ENCODE measurements around the gene TCOF1. TPM values are rescaled to one million over a fixed set of nuclear protein-coding genes. Genes with fewer than 3 reads are reported as not detected.

Gene TCOF1
- total and polyA plus RNA-seq, 12 donors: 12.6 to 30.3 (median 20.8) TPM

DNA sequence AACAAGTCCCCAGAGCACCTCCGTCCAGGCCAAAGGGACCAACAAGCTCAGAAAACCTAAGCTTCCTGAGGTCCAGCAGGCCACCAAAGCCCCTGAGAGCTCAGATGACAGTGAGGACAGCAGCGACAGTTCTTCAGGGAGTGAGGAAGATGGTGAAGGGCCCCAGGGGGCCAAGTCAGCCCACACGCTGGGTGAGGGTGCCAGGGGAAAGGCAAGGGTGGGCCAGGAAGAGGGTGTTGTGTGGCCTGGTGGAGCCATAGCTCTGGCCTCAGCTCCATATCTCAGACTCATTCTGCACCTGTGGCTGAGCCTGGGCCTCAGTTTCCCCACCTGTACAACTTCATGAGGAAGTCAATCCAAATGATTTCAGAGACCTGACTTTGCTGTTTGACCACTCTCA lies 34.5 kb downstream of the TCOF1 start:
- TF ChIP-seq POLR2A (IDR thresholded peaks at IDR 0.05): no peak
- TF ChIP-seq, protein P1, sequence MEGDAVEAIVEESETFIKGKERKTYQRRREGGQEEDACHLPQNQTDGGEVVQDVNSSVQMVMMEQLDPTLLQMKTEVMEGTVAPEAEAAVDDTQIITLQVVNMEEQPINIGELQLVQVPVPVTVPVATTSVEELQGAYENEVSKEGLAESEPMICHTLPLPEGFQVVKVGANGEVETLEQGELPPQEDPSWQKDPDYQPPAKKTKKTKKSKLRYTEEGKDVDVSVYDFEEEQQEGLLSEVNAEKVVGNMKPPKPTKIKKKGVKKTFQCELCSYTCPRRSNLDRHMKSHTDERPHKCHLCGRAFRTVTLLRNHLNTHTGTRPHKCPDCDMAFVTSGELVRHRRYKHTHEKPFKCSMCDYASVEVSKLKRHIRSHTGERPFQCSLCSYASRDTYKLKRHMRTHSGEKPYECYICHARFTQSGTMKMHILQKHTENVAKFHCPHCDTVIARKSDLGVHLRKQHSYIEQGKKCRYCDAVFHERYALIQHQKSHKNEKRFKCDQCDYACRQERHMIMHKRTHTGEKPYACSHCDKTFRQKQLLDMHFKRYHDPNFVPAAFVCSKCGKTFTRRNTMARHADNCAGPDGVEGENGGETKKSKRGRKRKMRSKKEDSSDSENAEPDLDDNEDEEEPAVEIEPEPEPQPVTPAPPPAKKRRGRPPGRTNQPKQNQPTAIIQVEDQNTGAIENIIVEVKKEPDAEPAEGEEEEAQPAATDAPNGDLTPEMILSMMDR (IDR thresholded peaks at IDR 0.05): no peak
- Histone ChIP-seq H3K4me1 (replicated peaks in 1 of 2) (no peaks in the 10 kb centered on the region), H3K9me3 (replicated peaks in 1 of 3) (no peaks in the 10 kb centered on the region), H3K36me3 (replicated peaks in 1 of 2) (peaks cover 0 to 78% of the 10 kb centered on the region in 2 donors), H3K4me3 (no peak overlapping the region), H3K27ac (no peak overlapping the region), H3K27me3 (no peaks in the 10 kb centered on the region)
- no peak for DNase-seq
- intact Hi-C loops (cut with DNase I): no loop called here
- WGBS, 4 donors: 91 to 97% (median 95%) methylated on average over 3 of the region's 3 CpGs

DNA sequence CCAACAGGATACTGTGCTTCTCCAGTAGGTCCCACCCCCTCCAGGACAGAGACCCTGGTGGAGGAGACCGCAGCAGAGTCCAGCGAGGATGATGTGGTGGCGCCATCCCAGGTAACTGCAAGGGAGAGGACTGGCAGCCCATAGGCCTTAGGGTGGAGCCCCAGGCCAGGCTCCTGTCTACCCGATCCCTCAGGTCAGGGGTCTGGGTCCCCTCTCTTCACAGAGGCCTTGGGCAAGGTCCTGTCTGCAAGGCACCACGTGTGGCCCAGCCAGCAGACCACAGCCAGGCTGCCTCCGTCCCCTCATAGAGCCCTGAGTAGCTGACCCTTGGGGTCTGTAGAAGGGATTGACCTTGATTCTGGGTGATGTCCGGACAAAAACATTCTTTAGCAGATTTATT lies 35.2 kb downstream of the TCOF1 start:
- Histone ChIP-seq H3K27me3 (no peaks in the 10 kb centered on the region), H3K9me3 (replicated peaks in 1 of 3) (no peaks in the 10 kb centered on the region), H3K27ac (peak overlapping the region in 1 of 5 donors; percentile 5), H3K36me3 (replicated peaks in 1 of 2) (peaks cover 0 to 84% of the 10 kb centered on the region in 2 donors), H3K4me3 (no peak overlapping the region), H3K4me1 (replicated peaks in 1 of 2) (no peaks in the 10 kb centered on the region)
- DNase-seq: no peak
- intact Hi-C loops (cut with DNase I): no loop called here
- WGBS, 4 donors: 63 to 87% (median 78%) methylated on average over 3 to 7 of the region's 7 CpGs
- TF ChIP-seq, protein P1 (IDR thresholded peaks at IDR 0.05): no peak
- TF ChIP-seq POLR2A (IDR thresholded peaks at IDR 0.05): no peak

DNA sequence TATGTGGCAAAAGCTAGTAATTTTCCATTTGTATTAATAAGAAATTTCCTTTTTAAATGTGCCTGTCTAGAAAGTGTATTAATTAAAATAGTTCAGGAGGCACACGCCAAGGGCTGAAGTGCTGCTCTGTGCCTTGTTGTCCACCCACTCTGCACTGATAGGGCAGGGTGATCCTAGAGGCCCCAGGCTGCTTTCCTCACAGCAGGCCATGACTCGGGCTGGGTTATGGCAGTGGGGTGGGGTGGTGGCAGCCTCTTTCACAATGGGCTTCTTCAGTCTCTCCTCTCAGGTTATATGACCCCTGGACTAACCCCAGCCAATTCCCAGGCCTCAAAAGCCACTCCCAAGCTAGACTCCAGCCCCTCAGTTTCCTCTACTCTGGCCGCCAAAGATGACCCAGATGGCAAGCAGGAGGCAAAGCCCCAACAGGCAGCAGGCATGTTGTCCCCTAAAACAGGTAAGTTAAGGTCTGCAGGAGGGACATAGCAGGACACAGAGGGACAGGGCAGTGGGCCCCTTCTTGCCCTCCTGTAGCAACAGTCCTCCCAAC lies 35.7 kb downstream of the TCOF1 start:
- Histone ChIP-seq H3K4me3 (no peak overlapping the region), H3K9me3 (replicated peaks in 1 of 3) (no peaks in the 10 kb centered on the region), H3K4me1 (replicated peaks in 1 of 2) (no peaks in the 10 kb centered on the region), H3K27ac (peak overlapping the region in 1 of 5 donors; percentile 5), H3K27me3 (no peaks in the 10 kb centered on the region), H3K36me3 (replicated peaks in 1 of 2) (peaks cover 0 to 80% of the 10 kb centered on the region in 2 donors)
- intact Hi-C loops (cut with DNase I): no loop called here
- DNase-seq: peak in 1 of 7 donors; percentile 37
- TF ChIP-seq POLR2A (IDR thresholded peaks at IDR 0.05): no peak
- TF ChIP-seq, protein P1 (IDR thresholded peaks at IDR 0.05): no peak
- WGBS, 4 donors: 71 to 86% (median 84%) methylated on average over 3 of the region's 3 CpGs

DNA sequence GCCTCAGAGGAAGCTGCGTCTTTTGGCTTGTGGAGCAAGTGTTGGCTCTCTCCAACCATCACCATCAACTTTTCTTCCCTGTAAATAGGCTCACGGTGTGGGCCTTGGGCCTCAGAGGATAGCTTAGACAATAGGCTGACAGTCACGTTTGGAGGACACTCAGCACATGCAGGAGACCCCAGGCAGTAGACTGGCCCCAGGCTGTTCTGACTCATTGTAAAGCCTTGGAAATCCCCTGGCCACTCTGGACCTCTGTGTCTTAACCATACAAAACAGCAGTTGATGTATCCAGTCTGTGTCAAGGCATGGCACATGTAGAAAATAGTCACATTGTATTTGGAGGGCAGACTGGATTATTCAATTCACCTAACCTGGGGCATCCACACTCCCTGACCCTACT lies 36.6 kb downstream of the TCOF1 start:
- TF ChIP-seq POLR2A (IDR thresholded peaks at IDR 0.05): no peak
- TF ChIP-seq, protein P1 (IDR thresholded peaks at IDR 0.05): no peak
- 58 to 71% (median 62%) methylated on average over 3 of the region's 3 CpGs for WGBS, 4 donors
- Histone ChIP-seq H3K27ac (no peak overlapping the region), H3K36me3 (replicated peaks in 1 of 2) (peaks cover 0 to 81% of the 10 kb centered on the region in 2 donors), H3K27me3 (no peaks in the 10 kb centered on the region), H3K4me3 (no peak overlapping the region), H3K9me3 (replicated peaks in 1 of 3) (no peaks in the 10 kb centered on the region), H3K4me1 (replicated peaks in 1 of 2) (no peaks in the 10 kb centered on the region)
- intact Hi-C loops (cut with DNase I): no loop called here
- DNase-seq: no peak
